KMS-11 (cell line): ENCODE measurements around the gene SLC25A21.

ENCODE experiments used
- H2AFZ ChIP-seq: fragments of 200-600 bp; sonication (generic); 2 replicates; pipeline ENCODE4 v1.6.1; 2016; ENCODE audit warnings: antibody characterized with exemption, mixed run types, low read depth
- H3K27ac ChIP-seq: fragments of 200-600 bp; sonication (generic); 2 replicates; pipeline ENCODE4 v1.6.1; 2016; ENCODE audit warnings: mild to moderate bottlenecking, mixed run types
- H3K27me3 ChIP-seq: fragments of 200-600 bp; sonication (generic); 2 replicates; pipeline ENCODE4 v1.6.1; 2017; ENCODE audit warnings: mild to moderate bottlenecking, low read depth, mixed run types, moderate library complexity; ENCODE audit not compliant: insufficient read depth
- H3K36me3 ChIP-seq: fragments of 200-600 bp; sonication (generic); 2 replicates; pipeline ENCODE4 v1.6.1; 2017; ENCODE audit warnings: mild to moderate bottlenecking, mixed run types; ENCODE audit not compliant: insufficient read depth
- H3K4me1 ChIP-seq: fragments of 200-600 bp; sonication (generic); 2 replicates; pipeline ENCODE4 v1.6.1; 2016; ENCODE audit warnings: mild to moderate bottlenecking, low read depth, mixed run types; ENCODE audit not compliant: poor library complexity, severe bottlenecking
- H3K4me2 ChIP-seq: fragments of 200-600 bp; sonication (generic); 2 replicates; pipeline ENCODE4 v1.7.0; 2016; ENCODE audit warnings: mild to moderate bottlenecking, mixed run types
- H3K4me3 ChIP-seq: fragments of 200-600 bp; sonication (generic); IDR thresholded peaks from 2 replicates; pipeline ENCODE4 v1.6.1; 2017; ENCODE audit warnings: low read depth, low read length, mixed read lengths; ENCODE audit not compliant: insufficient read depth
- H3K79me2 ChIP-seq: fragments of 200-600 bp; sonication (generic); 2 replicates; pipeline ENCODE4 v1.6.1; 2016; ENCODE audit warnings: low read depth, mixed run types; ENCODE audit not compliant: insufficient read depth
- H3K9ac ChIP-seq: fragments of 200-600 bp; sonication (generic); 2 replicates; pipeline ENCODE4 v1.6.1; 2016; ENCODE audit warnings: mild to moderate bottlenecking, mixed run types
- H4K20me1 ChIP-seq: fragments of 200-600 bp; sonication (generic); 2 replicates; pipeline ENCODE4 v1.6.1; 2016; ENCODE audit warnings: mild to moderate bottlenecking, mixed run types; ENCODE audit not compliant: insufficient read depth
- TF ChIP-seq, protein P1 (sequence below): fragments of 200-600 bp; sonication (generic); conservative IDR thresholded peaks from 2 replicates; pipeline ENCODE4 v1.6.1; 2017; ENCODE audit warnings: low read depth, mild to moderate bottlenecking, antibody characterized with exemption, low read length, moderate library complexity, mixed read lengths

The SLC25A21 gene

GRCh38 chr14:36718216-36718615 lies 454.2 kb downstream of the SLC25A21 start:
- Histone ChIP-seq H2AFZ (no peak overlapping the region), H3K36me3 (no peaks in the 10 kb centered on the region), H4K20me1 (no peaks in the 10 kb centered on the region), H3K4me2 (no peak overlapping the region), H3K9ac (no peak overlapping the region), H3K79me2 (no peaks in the 10 kb centered on the region), H3K4me1 (no peaks in the 10 kb centered on the region), H3K27me3 (no peaks in the 10 kb centered on the region), H3K27ac (no peak overlapping the region), H3K4me3 (no peak overlapping the region)
- TF ChIP-seq, protein P1, sequence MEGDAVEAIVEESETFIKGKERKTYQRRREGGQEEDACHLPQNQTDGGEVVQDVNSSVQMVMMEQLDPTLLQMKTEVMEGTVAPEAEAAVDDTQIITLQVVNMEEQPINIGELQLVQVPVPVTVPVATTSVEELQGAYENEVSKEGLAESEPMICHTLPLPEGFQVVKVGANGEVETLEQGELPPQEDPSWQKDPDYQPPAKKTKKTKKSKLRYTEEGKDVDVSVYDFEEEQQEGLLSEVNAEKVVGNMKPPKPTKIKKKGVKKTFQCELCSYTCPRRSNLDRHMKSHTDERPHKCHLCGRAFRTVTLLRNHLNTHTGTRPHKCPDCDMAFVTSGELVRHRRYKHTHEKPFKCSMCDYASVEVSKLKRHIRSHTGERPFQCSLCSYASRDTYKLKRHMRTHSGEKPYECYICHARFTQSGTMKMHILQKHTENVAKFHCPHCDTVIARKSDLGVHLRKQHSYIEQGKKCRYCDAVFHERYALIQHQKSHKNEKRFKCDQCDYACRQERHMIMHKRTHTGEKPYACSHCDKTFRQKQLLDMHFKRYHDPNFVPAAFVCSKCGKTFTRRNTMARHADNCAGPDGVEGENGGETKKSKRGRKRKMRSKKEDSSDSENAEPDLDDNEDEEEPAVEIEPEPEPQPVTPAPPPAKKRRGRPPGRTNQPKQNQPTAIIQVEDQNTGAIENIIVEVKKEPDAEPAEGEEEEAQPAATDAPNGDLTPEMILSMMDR, result no peak

GRCh38 chr14:36717363-36717762 lies 455.0 kb downstream of the SLC25A21 start:
- H3K9ac ChIP-seq, result no peak overlapping the region
- TF ChIP-seq, protein P1, result no peak

GRCh38 chr14:36716614-36717184 lies 455.7 kb downstream of the SLC25A21 start:
- no peak overlapping the region for H3K9ac ChIP-seq
- no peaks in the 10 kb centered on the region for H4K20me1 ChIP-seq
- H3K4me1 ChIP-seq, result no peaks in the 10 kb centered on the region
- no peak overlapping the region for H3K4me3 ChIP-seq
- H3K27me3 ChIP-seq, result no peaks in the 10 kb centered on the region
- no peak overlapping the region for H3K27ac ChIP-seq
- H3K4me2 ChIP-seq, result no peak overlapping the region
- no peak overlapping the region for H2AFZ ChIP-seq
- no peaks in the 10 kb centered on the region for H3K79me2 ChIP-seq
- TF ChIP-seq, protein P1, result no peak
- H3K36me3 ChIP-seq, result no peaks in the 10 kb centered on the region

More at GRCh38 chr14:36717363-36717762, 455.0 kb downstream of the SLC25A21 start:
- no peak overlapping the region for H3K4me3 ChIP-seq
- no peaks in the 10 kb centered on the region for H3K36me3 ChIP-seq
- H3K27ac ChIP-seq, result no peak overlapping the region
- H3K4me2 ChIP-seq, result no peak overlapping the region
- no peaks in the 10 kb centered on the region for H3K4me1 ChIP-seq
- no peaks in the 10 kb centered on the region for H3K27me3 ChIP-seq
- H4K20me1 ChIP-seq, result no peaks in the 10 kb centered on the region
- H2AFZ ChIP-seq, result no peak overlapping the region
- H3K79me2 ChIP-seq, result no peaks in the 10 kb centered on the region

GRCh38 chr14:36713960-36714703 lies 458.3 kb downstream of the SLC25A21 start:
- TF ChIP-seq, protein P1, result no peak
- H3K36me3 ChIP-seq, result no peaks in the 10 kb centered on the region
- H3K4me1 ChIP-seq, result no peaks in the 10 kb centered on the region
- no peak overlapping the region for H3K4me2 ChIP-seq
- H3K4me3 ChIP-seq, result no peak overlapping the region
- H4K20me1 ChIP-seq, result no peaks in the 10 kb centered on the region
- no peaks in the 10 kb centered on the region for H3K79me2 ChIP-seq
- H3K9ac ChIP-seq, result no peak overlapping the region
- no peak overlapping the region for H3K27ac ChIP-seq
- no peak overlapping the region for H2AFZ ChIP-seq
- no peaks in the 10 kb centered on the region for H3K27me3 ChIP-seq
